Measurements from ENCODE around the gene OR6C76. TPM values are rescaled to one million over a fixed set of nuclear protein-coding genes. Genes with fewer than 3 reads are reported as not detected.

Gene OR6C76
- polyA plus RNA-seq, 10 donors = not detected

- DNase-seq = no peak
Measured at GRCh38 chr12:55469291-55469690, 43.2 kb downstream of the OR6C76 start.

- DNase-seq = no peak
Measured at GRCh38 chr12:55470088-55470829, 44.2 kb downstream of the OR6C76 start, which contains the start of gene OR6C70. Gene OR6C70, minus strand, starts transcription at chr12:55470138. Its CDS starts 0 bp downstream, at chr12:55470138.

- DNase-seq = no peak
Measured at GRCh38 chr12:55472264-55472663, 46.2 kb downstream of the OR6C76 start.

Other genes starting within 250 kb of the OR6C76 start
- not detected for gene OR10A7, start 205.2 kb upstream of the OR6C76 start, polyA plus RNA-seq (ENCODE audit: insufficient read length in 10 of 10)
- gene OR6C74, start 181.6 kb upstream of the OR6C76 start, polyA plus RNA-seq (ENCODE audit: insufficient read length in 10 of 10) = not detected
- gene OR6C6, start 129.7 kb upstream of the OR6C76 start, polyA plus RNA-seq (ENCODE audit: insufficient read length in 10 of 10) = under 1 TPM in 1 of 10 donors, not detected in 9; 0.18 TPM
- not detected for gene OR6C1, start 111.9 kb upstream of the OR6C76 start, polyA plus RNA-seq (ENCODE audit: insufficient read length in 10 of 10)
- not detected for gene OR6C3, start 95.5 kb upstream of the OR6C76 start, polyA plus RNA-seq (ENCODE audit: insufficient read length in 10 of 10)
- gene OR6C75, start 63.3 kb upstream of the OR6C76 start, polyA plus RNA-seq (ENCODE audit: insufficient read length in 10 of 10) = under 1 TPM in 1 of 10 donors, not detected in 9; 0.09 TPM
- not detected for gene OR6C65, start 25.7 kb upstream of the OR6C76 start, polyA plus RNA-seq (ENCODE audit: insufficient read length in 10 of 10)
- not detected for gene OR6C2, start 17.8 kb downstream of the OR6C76 start, polyA plus RNA-seq (ENCODE audit: insufficient read length in 10 of 10)
- not detected for gene OR6C70, start 43.9 kb downstream of the OR6C76 start, polyA plus RNA-seq (ENCODE audit: insufficient read length in 10 of 10)
- not detected for gene OR6C68, start 66.1 kb downstream of the OR6C76 start, polyA plus RNA-seq (ENCODE audit: insufficient read length in 10 of 10)
- gene OR6C4, start 123.3 kb downstream of the OR6C76 start, polyA plus RNA-seq (ENCODE audit: insufficient read length in 10 of 10) = not detected
- not detected for gene OR2AP1, start 146.2 kb downstream of the OR6C76 start, polyA plus RNA-seq (ENCODE audit: insufficient read length in 10 of 10)
- gene OR10P1, start 210.6 kb downstream of the OR6C76 start, polyA plus RNA-seq (ENCODE audit: insufficient read length in 10 of 10) = not detected